HG03521 (cell line): Measurements from ENCODE around the gene UBXN6.
A peak's percentile ranks its signal among the peaks of the same experiment; 100 is the strongest.

Source experiments
- ATAC-seq: cut with Tn5 transposase; IDR thresholded peaks from one replicate; pipeline ENCODE4 v1.9.1; 2021; ENCODE audit warnings: mild to moderate bottlenecking, moderate library complexity; ENCODE audit not compliant: unreplicated experiment

UBXN6 gene

GRCh38 chr19:4413588-4413987, 44.0 kb downstream of the UBXN6 start:
- ATAC-seq = no peak

- ATAC-seq = no peak
These were observed 48.3 kb downstream of the UBXN6 start for GRCh38 chr19:4409123-4409933.

- ATAC-seq = no peak
These were observed 51.0 kb downstream of the UBXN6 start for GRCh38 chr19:4406626-4407025.

GRCh38 chr19:4405977-4406376, 51.6 kb downstream of the UBXN6 start:
- ATAC-seq = no peak

GRCh38 chr19:4403005-4403761, 54.4 kb downstream of the UBXN6 start:
- no peak for ATAC-seq

GRCh38 chr19:4402171-4403004, 55.2 kb downstream of the UBXN6 start, which contains the start of gene CHAF1A:
TSS of gene CHAF1A (plus strand) at chr19:4402640. CDS start at chr19:4402763, 123 bp downstream.
- peak; percentile 69 for ATAC-seq

GRCh38 chr19:4401769-4402170, 55.8 kb downstream of the UBXN6 start:
- no peak for ATAC-seq

GRCh38 chr19:4400135-4400936, 57.3 kb downstream of the UBXN6 start, which contains the start of gene SH3GL1:
TSS of gene SH3GL1 (minus strand) at chr19:4400547. CDS start at chr19:4400368, 179 bp downstream.
- peak; percentile 61 for ATAC-seq

- peak; percentile 6 for ATAC-seq
These were observed 57.8 kb downstream of the UBXN6 start for GRCh38 chr19:4399812-4400134.

- no peak for ATAC-seq
These were observed 60.4 kb downstream of the UBXN6 start for GRCh38 chr19:4396949-4397783.
